HG03196 (cell line): ENCODE results near the gene EBNA1BP2.
"Not testable (repeated sequence)": the region's sequence is repeated elsewhere in the genome, so short reads cannot be mapped to it uniquely, and the experiment has no call there.

ENCODE experiments used
- ATAC-seq: cut with Tn5 transposase; IDR thresholded peaks from one replicate; pipeline ENCODE4 v1.9.1; 2021; ENCODE audit not compliant: unreplicated experiment

The EBNA1BP2 gene

GRCh38 chr1:43171876-43172526 is at the start of gene EBNA1BP2, which contains the start of gene CFAP57:
Gene EBNA1BP2, minus strand, starts transcription at chr1:43172290. Its CDS starts 172 bp downstream, at chr1:43172118.
Gene CFAP57, plus strand, starts transcription at chr1:43172330. Its CDS starts 424 bp downstream, at chr1:43172754.
- peak; percentile 86 for ATAC-seq

DNA sequence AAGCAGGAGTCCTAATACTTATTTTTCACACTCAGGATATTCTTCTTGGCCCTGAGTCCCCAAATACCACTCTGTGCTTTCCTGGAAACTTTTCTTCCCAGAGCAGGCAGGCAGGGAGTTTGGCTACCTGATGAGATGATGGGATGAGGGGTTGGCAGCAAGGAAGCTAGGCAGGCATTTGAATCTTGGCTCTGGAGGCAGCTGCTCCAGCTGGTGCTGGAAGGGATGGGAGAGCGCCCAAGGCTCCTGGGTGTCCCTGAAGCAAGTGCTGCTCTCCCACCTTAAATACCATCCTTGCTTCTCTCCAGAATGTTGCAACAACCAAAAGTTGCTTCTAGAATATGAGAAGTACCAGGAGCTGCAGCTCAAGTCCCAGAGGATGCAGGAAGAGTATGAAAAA is 49.7 kb upstream of the EBNA1BP2 start:
- ATAC-seq: no peak

DNA sequence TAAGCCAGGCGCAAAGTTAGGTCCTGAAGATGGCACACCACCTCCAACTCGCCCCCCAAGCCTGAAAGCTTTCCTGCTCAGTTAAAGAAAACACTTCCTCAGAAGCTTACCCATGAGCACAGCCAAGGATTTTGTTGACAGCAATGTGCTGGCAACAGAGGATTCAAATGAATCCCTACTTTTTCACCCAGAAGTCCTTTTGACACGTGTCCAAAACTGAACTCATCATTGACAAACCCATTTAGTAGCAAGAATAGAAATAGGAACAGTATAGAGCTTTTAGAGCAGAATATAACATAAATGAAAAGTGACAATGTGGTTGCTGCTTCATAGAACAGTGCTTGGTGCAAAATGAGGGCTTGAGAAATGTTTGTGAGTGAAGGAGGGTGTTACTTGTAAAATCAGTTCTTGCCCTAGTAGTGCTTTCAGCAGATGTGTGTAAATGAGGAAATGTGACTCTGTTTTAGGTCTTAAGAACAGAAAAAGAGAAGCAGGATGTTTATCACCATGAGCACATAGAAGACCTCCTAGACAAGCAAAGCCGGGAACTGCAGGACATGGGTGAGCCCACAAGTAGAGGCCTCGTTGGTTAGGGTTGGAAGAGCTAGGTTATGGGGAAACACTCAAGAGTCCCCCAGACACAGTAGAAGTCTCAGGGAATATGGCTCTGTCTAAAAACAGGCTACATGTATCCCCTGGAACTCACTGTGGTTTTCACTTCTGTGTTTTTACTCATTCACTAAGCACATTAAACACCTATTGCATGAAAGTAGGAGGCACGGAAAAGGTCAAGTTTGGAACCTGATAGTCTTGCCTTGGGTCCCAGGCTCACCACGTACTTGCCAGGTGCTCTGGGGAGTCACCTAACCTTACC is 49.1 kb upstream of the EBNA1BP2 start:
- peak; percentile 49 for ATAC-seq

GRCh38 chr1:43217747-43218146 is 45.7 kb upstream of the EBNA1BP2 start:
- no peak for ATAC-seq

DNA sequence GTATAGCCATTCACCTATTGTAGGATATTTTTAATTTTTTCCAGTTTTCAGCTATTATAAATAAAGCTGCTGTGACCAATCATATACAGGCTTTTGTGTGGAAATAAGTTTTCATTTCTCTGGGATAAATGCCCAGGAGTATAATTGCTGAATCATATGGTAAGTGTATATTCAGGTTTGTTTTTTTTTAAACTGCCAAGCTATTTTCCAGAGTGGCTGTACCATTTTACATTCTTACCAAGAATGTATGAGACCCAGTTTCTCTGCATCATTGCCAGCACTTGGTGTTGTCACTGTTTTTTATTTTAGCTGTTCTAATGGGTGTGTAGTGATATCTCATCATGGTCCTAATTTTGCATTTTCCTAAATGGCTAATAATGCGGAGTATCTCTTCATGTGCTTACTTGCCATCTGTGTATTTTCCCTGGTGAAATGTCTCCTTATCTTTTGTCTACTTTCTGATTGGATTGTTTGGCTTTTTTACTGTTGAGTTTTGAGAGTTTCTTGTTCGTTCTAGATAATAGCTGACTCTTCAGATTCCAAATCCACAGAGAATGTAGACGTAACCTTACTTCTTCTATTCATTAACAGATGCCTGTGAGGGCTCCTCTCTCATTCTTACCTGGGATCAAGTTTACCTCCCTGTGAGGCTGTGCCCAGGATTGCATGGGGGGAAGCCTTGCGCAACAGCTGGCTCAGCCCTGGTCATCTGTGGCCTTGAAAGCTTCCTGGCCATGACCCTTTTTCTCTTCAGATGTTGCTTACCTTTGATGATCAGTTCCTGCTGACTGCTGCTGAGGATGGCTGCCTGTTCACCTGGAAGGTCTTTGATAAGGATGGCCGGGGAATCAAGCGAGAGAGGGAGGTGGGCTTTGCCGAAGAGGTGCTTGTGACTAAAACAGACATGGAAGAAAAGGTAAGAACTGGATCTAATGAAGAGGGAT is 42.7 kb upstream of the EBNA1BP2 start:
- ATAC-seq: no peak

GRCh38 chr1:43208277-43208676 is 36.2 kb upstream of the EBNA1BP2 start:
- not testable (repeated sequence) for ATAC-seq

GRCh38 chr1:43207229-43207853 is 35.3 kb upstream of the EBNA1BP2 start:
- ATAC-seq: no peak

DNA sequence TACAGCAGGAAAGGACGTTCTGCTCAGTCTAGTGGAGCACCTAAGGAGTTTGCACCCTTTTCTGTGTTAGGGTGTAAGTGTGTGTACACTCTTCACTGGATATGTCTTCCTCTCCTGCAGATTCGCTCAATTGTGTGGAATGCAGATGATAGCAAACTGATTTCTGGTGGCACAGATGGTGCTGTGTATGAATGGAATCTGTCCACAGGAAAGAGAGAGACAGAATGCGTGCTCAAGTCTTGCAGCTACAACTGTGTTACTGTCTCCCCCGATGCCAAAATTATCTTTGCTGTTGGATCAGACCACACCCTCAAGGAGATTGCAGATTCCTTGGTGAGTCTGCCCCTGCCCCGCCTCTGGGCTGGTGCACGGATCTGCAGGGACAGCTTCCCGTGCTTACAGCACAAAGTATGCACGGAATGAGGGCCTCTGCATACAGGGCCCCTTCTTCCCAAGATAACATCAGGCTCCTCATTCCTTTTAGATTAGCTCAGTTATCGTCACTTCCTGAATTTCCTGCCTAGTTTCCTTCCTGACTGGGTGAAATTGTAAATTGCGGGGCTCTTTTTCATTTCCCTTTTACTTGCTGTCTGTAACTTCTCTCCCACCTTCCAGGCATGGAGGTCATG is 34.6 kb upstream of the EBNA1BP2 start:
- no peak for ATAC-seq

DNA sequence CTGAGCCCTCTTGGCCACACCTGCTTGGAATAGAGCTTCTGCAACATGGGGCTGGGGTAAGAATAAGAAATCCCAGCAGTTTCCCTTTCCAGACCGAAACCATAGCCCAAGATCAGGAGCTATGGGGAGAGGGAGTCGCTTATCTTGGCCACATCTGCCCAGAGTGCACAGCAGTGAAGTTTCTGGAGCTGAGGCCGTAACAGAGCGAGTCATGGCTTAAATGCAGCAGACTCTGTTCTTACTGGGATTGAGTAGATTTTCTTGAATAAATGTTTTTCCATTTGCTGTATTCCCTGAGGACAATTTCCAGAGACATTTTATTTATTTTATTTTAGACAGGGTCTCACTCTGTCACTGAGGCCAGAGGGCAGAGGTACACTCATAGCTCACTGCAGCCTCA is 33.6 kb upstream of the EBNA1BP2 start:
- ATAC-seq: no peak

GRCh38 chr1:43204394-43204793 is 32.3 kb upstream of the EBNA1BP2 start:
- no peak for ATAC-seq

DNA sequence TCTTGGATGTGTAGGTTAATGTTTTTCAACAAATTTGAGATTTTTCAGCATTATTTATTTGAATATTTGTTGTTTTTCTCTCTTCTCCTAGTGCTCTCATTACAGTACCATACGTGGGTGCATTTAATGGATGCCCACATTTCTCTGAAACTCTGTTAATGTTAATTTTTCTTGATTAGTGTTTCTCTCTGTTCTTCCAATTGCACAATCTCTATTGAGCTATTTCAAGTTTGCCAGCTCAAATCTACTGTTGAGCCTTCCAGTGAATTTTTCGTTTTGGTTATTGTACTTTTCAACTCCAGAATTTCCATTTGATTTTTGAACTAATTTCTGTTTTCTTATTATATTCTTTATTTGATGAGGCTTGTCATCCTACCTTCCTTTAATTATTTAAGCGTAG is 31.8 kb upstream of the EBNA1BP2 start:
- no peak for ATAC-seq

DNA sequence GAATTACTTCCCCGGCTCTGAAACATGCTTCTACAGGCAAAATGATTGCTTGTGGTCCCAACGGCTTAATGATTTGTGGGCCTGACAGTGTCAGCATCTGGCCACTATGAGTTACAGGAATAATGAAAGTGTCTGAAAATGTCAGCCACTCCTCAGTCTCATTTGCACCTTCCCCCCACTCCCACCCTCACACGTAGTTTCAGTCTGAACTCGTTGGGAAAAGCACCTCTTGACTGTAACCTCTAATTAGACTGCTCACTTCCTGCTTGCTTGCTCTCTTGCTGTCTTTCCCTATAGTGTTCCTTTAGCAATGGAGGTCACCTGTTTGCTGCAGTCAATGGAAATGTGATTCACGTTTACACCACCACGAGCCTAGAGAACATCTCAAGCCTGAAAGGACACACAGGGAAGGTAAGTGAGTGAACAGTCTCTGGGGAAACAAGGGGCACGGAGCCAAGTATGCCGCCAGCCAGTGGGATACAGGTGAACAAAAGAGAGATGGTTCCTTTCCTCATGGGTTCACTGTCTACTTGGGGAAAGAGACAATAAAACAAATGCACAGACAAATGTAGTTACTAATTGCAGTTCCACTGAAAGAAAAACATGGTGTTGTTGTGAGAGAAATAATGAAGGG is 27.1 kb upstream of the EBNA1BP2 start:
- no peak for ATAC-seq

- no peak for ATAC-seq
Measured at GRCh38 chr1:43197343-43198127, 25.4 kb upstream of the EBNA1BP2 start.

- ATAC-seq: no peak
Measured at GRCh38 chr1:43194509-43194908, 22.4 kb upstream of the EBNA1BP2 start.

DNA sequence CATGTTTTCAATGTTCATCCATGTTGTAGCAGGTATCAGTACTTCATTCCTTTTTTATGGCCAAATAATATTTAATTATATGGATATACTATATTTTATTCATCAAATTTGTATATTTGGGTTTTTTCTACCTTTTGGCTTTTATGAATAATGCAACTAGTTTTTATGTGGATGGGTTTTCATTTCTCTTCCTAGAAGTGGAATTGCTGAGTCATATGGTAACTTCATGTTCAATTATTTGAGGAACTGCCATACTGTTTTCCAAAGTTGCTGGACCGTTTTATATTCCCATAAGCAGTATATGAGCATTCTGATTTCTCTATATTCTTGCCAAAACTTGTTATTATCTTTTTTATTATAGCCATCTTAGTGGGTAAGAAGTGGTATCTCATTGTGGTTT is 16.0 kb upstream of the EBNA1BP2 start:
- no peak for ATAC-seq

- ATAC-seq: no peak
Measured at GRCh38 chr1:43184995-43185394, 12.9 kb upstream of the EBNA1BP2 start.

DNA sequence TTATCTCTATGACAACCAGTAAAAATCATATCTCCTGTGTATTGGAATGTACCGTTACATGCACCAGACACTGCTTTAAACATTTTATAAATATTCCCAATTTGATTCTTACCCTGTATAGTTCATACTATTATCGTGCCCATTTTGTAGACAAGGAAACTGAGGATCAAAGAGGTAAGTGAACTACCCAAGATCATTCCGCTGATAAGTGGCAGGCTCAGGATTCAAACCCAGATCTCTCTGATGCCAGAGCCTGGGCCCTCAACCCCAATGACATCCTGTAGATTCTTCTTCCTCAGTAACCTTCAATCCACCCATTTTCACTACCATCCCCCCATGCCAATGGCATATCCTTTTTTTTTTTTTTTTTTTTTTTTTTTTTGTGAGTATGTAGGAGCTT is 12.3 kb upstream of the EBNA1BP2 start:
- no peak for ATAC-seq

GRCh38 chr1:43177691-43178090 is 5.6 kb upstream of the EBNA1BP2 start:
- ATAC-seq: no peak

GRCh38 chr1:43174873-43175272 is 2.8 kb upstream of the EBNA1BP2 start:
- ATAC-seq: no peak
